ENCODE data around the gene USP22.

Gene USP22

DNA sequence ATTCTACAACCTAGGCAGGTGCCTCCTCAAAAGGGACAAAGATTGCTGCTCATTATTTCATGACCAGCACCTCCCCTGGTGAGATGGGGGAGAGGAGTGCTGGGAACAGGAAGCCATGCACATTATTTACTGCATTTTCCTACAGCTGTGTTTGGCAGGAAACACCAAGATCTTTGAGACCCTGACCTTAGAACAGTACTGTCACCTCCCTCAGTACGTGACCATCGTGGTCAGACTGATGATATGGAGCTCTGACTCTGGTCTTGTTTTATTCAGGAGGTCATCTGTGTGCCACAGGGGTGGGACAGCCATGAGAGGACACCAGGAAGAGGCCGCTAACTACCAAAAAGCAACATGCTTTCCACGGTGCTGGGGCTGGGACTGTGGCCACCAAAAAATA is 37.4 kb downstream of the USP22 start:
- TF ChIP-seq, protein P1, sequence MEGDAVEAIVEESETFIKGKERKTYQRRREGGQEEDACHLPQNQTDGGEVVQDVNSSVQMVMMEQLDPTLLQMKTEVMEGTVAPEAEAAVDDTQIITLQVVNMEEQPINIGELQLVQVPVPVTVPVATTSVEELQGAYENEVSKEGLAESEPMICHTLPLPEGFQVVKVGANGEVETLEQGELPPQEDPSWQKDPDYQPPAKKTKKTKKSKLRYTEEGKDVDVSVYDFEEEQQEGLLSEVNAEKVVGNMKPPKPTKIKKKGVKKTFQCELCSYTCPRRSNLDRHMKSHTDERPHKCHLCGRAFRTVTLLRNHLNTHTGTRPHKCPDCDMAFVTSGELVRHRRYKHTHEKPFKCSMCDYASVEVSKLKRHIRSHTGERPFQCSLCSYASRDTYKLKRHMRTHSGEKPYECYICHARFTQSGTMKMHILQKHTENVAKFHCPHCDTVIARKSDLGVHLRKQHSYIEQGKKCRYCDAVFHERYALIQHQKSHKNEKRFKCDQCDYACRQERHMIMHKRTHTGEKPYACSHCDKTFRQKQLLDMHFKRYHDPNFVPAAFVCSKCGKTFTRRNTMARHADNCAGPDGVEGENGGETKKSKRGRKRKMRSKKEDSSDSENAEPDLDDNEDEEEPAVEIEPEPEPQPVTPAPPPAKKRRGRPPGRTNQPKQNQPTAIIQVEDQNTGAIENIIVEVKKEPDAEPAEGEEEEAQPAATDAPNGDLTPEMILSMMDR (conservative IDR thresholded peaks at IDR 0.05; ENCODE audit: low read depth, low read length), result no peak
- H3K4me3 ChIP-seq (ENCODE audit: low read length), result no peak overlapping the region
- no peak for DNase-seq (ENCODE audit: low read depth)

DNA sequence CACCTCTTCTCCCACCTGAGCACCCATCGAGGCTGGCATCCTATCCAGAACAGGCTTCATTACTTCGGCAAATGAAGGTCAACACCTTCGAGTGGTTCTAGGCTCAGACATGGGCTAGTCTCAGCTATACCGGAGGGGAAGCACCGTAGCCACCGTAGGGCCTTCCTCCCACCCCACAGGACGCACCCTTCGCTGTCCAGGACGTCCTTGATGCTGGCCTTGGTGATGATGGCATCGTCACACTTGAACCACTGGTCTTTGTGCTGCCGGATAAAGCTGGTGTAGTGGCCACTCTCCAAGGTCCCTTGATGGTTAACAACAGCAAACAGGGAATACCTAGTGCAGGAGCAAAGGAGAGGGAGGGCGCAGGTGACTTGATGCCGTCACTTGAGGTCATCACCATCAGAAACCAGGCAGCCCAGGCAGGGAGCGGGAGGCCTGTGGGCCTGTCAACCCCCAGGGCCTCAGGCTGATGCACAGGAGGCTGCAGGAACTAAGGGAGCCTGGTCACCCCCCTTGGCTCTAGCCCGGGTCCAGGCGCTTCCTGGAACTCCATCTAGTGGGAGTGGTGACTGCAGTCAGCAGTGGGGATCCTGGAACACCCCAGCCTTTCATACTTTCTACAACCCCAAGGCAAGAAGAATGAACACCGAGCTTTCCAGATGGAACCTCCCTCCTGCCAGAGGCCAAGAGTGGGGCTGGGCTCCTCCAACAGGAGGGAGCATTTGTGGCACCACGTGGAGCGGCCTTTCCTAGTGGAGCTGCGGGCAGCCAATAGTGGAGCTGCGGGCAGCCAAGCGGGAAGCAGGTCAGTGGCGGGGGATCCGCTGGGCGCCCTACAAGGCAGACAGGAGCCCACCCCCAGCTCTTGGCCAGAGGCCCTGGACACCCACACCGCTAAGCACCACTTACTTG is 38.5 kb downstream of the USP22 start:
- no peak for DNase-seq (ENCODE audit: low read depth)
- H3K4me3 ChIP-seq (ENCODE audit: low read length), result no peak overlapping the region
- TF ChIP-seq, protein P1 (conservative IDR thresholded peaks at IDR 0.05; ENCODE audit: low read depth, low read length), result no peak

DNA sequence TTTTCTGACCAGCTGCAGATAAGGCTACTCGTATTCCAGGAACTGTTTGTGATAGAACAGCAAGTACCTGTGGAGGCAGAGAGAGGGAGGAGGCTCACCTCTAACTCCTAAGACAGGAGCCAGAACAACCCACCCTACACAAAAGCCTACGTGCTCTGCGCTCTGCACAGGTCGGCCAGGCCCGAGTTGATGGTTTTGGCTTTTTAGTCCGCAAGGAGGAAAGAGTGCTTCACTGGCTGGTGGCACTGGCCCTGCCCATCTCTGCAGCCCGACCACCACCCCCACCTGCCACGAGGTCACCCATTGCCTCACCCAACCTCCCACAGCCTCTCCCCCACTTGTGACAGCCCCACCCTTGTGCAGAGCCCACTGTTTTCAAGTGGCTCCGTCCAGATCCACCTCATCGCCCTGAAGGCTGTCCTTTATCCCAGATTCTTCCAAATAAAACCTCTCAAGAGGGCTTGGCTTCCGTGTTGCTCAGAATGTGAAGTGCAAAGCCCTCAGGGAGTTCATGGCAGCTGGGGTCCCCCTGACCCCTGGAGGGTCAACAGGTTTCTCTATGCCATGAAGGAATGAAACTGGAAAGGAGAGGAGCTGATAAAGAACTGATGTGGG is 39.7 kb downstream of the USP22 start:
- TF ChIP-seq, protein P1 (conservative IDR thresholded peaks at IDR 0.05; ENCODE audit: low read depth, low read length), result no peak
- no peak overlapping the region for H3K4me3 ChIP-seq (ENCODE audit: low read length)
- no peak for DNase-seq (ENCODE audit: low read depth)

DNA sequence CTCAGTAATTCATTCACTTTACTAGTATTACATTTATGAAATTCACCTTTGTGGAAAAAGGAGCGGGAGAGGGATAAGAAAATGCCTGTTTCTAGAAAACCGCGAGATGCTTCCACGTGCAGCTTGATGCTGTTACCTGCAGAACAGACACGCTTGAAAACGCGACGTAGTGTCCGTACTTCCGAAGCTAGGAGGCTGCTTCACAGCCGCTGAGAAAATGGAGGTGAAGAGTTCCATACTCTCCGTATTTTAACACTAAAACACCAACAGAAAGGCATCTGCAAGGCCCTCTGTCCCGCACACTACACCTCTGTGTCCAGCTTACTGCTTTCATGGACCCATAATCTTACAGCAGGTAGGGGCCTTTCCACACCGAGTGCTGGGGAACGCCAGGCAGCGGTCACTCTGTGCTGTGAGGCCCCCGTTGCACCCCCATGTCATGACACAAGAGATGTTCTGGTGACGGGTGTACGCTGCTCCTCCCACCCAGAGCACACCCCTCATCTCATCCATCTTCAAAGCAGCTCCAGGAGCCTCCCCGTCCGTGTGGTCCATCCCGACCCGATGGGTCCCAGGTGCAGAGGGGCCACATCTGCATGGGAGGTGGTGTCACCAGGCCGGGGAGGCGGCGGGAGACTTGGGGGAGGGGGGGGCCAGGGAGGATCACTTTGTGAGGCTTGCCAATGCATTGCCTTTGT is 40.4 kb downstream of the USP22 start:
- H3K4me3 ChIP-seq (ENCODE audit: low read length), result no peak overlapping the region
- DNase-seq (ENCODE audit: low read depth), result no peak
- TF ChIP-seq, protein P1 (conservative IDR thresholded peaks at IDR 0.05; ENCODE audit: low read depth, low read length), result no peak

DNA sequence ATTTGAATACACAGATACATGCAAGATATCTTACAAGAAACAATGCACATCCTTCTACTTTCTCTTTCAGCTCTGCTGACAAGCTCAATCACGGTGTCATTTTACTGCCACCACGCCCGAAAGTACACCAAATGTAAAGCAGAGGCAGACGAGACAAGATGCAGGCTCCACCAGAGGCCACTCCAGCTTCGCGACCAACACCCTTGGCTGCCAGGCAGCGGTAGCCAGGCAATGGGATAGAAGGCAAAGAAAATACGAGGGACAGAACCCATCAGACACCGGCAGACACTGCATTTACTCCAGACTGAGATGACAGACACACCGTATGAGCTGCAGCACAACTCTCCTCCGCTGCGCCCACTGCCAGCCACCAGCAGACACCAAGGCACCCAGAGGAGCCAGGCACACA is 41.0 kb downstream of the USP22 start:
- TF ChIP-seq, protein P1 (conservative IDR thresholded peaks at IDR 0.05; ENCODE audit: low read depth, low read length), result no peak
- no peak overlapping the region for H3K4me3 ChIP-seq (ENCODE audit: low read length)
- DNase-seq (ENCODE audit: low read depth), result no peak

DNA sequence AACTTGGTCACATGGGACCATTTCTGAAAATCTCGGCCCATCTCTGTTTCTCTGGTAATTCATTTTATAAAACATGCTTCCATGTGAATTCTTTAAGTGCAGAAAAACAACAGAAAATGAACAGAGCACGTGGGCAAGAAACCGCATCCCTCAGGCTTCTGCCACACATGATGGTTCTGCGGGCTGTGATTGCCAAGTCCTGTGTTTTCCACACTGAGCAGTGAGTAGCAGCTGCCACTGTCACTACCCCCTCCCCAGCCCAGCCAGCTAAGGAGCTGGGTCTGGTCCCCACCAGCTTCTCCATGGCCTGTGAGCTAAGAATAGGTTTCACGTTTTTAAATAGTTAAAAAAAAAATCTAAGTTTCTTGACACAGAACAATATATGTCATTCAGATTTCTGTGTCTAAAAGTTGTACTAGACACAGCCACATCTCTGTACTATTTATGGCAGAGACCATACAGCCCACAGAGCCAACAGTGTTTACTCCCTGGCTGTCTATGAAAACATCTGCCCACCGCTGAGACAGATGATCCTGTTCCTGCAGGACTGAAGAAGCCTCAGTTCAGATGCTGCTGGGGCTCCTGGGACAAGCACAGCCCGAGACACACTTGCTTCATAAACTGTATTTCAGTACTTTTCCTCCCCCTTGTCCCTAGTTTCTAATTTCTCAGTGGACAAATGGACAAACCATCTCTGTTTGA is 41.5 kb downstream of the USP22 start:
- H3K4me3 ChIP-seq (ENCODE audit: low read length), result no peak overlapping the region
- TF ChIP-seq, protein P1 (conservative IDR thresholded peaks at IDR 0.05; ENCODE audit: low read depth, low read length), result no peak
- DNase-seq (ENCODE audit: low read depth), result no peak
